WI38 (cell line): ENCODE data around the gene DDX51.
A peak's percentile ranks its signal among the peaks of the same experiment; 100 is the strongest.

ENCODE experiments used
- H3K4me3 ChIP-seq: 2 replicates; pipeline ENCODE4 v1.5.1; 2011; ENCODE audit warnings: low read depth, mild to moderate bottlenecking, control low read depth, low read length
- TF ChIP-seq, protein P1 (sequence below): IDR thresholded peaks from 2 replicates; pipeline ENCODE4 v1.5.1; 2012; ENCODE audit warnings: low read depth, mild to moderate bottlenecking, control low read depth, low read length

The DDX51 gene

DNA sequence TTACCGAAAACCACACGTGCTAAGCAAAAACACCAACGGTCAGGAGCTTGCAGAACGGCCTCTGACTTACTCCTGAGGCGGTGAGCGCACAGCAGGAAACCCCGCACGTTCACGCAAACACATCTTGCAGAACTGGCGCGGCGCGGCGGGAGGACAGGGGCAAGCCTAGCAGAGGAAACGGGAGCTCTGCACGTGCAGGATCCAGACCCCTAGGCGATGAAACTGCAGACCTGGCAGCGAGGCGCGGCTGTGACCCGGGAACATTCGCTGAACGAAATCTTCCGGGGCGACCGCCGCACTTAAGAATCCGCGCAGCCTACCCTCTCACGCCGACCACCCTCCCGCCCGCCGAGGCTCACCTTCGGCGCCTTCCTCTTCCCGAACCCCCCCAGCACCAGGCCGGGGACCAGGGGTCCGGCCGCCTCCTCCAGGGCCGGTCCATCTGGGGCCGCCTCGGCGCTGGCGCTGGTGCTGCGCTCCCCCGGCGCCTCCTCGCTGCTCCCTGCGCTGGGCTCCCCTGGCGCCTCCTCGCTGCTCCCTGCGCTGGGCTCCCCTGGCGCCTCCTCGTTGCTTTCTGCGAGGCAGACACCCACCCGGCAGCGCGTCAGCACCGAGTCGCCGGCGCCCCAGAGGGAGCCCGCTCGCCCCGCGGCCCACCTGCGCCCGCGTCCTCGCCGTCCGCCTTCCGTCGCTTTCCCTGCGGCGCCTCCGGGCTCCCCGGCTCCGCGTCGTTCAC, 615 bp downstream of the DDX51 start:
- peak overlapping the region; percentile 82 for H3K4me3 ChIP-seq
- TF ChIP-seq, protein P1, sequence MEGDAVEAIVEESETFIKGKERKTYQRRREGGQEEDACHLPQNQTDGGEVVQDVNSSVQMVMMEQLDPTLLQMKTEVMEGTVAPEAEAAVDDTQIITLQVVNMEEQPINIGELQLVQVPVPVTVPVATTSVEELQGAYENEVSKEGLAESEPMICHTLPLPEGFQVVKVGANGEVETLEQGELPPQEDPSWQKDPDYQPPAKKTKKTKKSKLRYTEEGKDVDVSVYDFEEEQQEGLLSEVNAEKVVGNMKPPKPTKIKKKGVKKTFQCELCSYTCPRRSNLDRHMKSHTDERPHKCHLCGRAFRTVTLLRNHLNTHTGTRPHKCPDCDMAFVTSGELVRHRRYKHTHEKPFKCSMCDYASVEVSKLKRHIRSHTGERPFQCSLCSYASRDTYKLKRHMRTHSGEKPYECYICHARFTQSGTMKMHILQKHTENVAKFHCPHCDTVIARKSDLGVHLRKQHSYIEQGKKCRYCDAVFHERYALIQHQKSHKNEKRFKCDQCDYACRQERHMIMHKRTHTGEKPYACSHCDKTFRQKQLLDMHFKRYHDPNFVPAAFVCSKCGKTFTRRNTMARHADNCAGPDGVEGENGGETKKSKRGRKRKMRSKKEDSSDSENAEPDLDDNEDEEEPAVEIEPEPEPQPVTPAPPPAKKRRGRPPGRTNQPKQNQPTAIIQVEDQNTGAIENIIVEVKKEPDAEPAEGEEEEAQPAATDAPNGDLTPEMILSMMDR: no peak

DNA sequence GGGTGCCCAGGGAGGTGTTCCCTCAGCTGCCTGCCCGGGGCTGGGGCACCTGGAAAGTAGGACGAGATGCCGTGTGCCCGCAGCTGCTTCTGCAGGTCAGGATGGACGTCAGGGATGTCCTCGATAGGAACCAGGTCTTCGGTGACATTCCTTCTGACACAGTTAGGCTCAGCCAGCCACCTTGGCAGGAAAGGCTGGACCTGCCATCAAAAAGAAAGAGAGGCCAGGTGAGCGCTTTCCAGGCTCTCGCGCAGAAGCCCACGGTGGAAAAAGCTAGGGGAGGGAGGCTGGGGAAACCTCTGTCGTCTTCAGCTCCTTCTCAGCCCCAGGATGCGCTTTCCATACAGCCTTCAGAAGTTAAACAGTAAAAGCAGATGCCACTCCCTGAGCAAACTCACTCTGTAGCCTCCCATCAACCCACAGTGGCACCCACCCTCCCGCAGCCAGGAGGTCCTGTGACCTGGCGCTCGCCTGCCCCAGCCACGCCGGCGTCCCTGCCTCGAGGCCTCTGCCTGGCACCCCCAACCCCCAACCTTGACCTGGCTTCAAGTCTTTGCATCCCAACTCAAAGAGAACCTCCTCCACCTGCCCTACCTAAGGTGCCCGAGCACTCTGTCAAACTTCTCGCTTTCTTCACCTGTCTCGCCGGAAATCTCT, 1.3 kb downstream of the DDX51 start:
- TF ChIP-seq, protein P1: no peak
- peak overlapping the region; percentile 82 for H3K4me3 ChIP-seq

DNA sequence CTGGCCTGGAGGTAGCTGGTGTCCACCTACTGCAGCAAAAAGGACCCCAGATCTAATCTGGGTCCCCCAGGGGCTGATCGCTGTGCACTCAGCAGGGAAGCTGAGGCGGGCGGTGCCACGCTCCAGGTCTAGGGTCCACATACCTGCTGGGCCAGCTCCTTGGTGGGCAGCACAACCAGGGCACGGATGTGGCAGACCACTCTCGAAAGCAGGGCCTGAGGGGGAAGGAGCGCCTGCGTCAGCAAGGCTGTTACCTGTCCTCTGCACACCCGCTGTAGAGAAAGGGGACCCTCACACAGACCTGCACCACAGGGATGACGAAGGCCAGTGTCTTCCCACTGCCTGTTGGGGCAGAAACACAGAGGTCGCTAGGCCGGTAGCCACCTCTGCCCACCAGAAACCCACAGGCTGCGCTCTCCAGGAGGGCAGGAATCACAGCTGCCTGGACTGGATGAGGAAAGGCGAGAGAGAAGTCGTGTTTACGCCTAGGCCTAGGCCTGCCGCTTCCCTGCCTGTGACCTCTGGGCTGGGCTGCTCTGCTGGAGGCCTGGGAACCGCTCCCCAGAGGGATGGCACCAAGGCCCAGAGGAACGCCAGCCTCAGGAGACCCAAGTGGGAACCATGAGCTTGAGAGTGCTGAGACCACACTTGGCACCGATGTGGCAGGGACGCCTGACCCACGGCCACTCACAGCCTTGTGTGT, 2.0 kb downstream of the DDX51 start:
- no peak overlapping the region for H3K4me3 ChIP-seq
- TF ChIP-seq, protein P1: no peak

DNA sequence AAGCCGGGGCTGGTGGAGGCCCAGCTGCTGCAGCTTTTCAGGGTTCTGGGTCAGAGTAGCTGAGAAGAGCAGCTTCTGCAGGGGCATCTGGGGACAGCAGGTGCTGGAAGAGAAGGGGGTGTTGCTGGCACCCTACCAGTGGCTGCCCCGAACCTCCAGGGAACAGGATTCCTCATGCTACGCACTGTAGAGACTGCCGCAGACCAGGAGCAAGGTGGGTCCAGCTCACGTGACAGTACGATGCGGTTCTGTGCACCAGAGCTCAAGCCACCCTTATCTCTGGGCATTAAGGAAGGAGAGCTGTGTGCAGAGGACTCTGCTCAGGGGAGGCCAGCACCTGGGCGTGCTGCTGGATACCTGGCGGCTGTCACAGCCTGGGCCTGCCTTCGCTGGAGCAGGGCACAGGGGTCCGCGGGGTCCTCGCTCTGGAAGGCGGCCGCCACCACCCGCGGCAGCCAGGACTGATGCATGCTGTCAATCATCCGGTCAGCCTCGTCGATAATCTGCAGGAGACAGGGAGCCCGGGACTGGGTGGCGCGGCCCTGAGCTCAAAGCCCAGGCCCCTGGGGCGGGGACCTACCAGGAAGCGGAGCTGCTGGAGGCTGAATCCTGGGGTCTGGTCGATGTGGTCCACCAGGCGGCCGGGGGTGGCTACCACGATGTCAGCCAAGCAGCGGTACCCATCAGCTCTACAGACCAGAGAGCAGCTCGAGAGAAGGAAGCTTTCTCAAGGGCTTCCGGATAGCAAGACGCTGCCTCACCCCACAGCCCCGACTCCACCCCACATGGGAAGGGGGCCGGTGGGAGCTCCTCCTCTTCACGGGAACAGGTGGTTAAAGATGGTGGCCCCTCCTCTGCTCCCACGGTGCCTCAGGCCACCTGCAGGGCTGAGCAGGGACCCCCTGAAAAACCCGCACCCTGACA, 2.9 kb downstream of the DDX51 start:
- TF ChIP-seq, protein P1: no peak
- H3K4me3 ChIP-seq: no peak overlapping the region

DNA sequence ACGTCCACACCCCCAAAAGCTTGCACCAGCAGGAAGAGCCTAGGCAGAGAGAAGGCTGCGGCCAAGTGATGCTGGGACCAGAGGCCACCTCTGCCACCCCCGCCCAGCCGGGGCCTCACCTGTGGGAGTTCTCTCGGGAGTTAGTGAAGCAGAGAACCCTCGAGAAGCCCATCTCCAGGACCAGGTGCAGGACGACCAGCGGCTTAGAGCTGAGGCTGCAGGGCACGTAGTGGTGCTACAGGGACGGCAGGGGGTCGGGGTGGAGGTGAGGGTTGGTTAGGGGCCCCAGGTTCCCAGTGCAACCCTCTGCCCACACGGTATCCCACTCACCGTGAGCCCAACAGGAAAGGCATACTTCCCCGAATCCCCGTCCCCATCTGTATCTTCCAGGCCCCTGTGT, 3.6 kb downstream of the DDX51 start:
- no peak overlapping the region for H3K4me3 ChIP-seq
- TF ChIP-seq, protein P1: no peak

DNA sequence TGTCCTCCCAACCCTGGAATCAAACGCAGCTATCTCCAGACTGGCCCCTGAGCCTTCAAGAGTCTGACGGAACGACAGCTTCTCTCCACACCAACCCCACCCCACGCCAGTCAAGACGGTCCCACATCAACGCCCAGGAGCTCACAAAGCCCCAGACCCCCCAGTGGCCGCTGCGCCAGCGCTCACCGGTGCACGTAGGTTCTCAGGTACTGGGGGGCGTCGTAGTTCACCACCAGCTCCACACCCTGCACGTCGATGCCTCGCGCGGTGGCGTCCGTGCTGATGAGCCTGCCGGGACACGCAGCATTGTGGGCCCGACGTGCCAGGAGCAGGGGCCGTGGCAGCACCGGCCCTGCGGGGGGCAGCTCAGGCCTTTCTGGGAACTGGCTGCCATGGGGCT, 4.2 kb downstream of the DDX51 start:
- TF ChIP-seq, protein P1: no peak
- no peak overlapping the region for H3K4me3 ChIP-seq
